K562 (cell line): Measurements from ENCODE around the gene GALNT16. TPM values are rescaled to one million over a fixed set of nuclear protein-coding genes. Genes with fewer than 3 reads are reported as not detected.

ENCODE experiments used
- ATAC-seq: fragments of 200-7000 bp; cut with Tn5 transposase; 3 replicates; pipeline ENCODE4 v1.9.1; 2020; ENCODE audit warnings: moderate library complexity
- BruUV-seq: library from RNA; stranded (reverse); fragments of 400-500 nt; replicated peaks from 2 replicates; lab custom pipeline; 2021; lab: Mats Ljungman, UMichigan
- CTCF ChIA-PET: fragments of 300-600 bp; formaldehyde crosslinking; extraction: SDS; loops from one replicate; lab custom pipeline; 2021; ENCODE audit warnings: low intra/inter-chr PET ratio; lab: Yijun Ruan, JAX
- POLR2A ChIA-PET: fragments of 300-600, 350-650 bp; sonication (Branson Sonifier 250); formaldehyde crosslinking; extraction: SDS; loops from one replicate; lab custom pipeline; 2021; ENCODE audit warnings: antibody characterized with exemption, inconsistent platforms; lab: Yijun Ruan, JAX
- DNase-seq, 4 experiments: peaks; one replicate each; pipeline versions ENCODE4 v3.0.0 to v3.0.0-alpha.2; 2011 to 2018; ENCODE audit warnings: low spot score in 3 of 4, mixed read lengths in 3 of 4; ENCODE audit errors: extremely low read depth in 1 of 4
- FAIRE-seq: peaks from 2 replicates; lab custom pipeline; 2011; peaks lifted over from hg19 to GRCh38; lab: Jason Lieb, UNC
- H2AFZ ChIP-seq: 2 replicates; pipeline ENCODE4 v1.6.0; 2011; ENCODE audit warnings: low read depth, low read length, control low read depth, inconsistent platforms
- H3K27ac ChIP-seq: fragments of 200-600 bp; 3 replicates; pipeline ENCODE4 v1.8.0; 2011; ENCODE audit warnings: low read depth, mild to moderate bottlenecking, control low read depth, inconsistent platforms, low read length, moderate library complexity, mixed read lengths; ENCODE audit errors: extremely low read depth
- H3K27me3 ChIP-seq, 2 experiments: fragments of 300-600 bp in 1 of 2; 2 replicates in 1 of 2; 3 replicates in 1 of 2; pipeline versions ENCODE4 v1.6.0 to v1.8.0; 2011; ENCODE audit warnings: inconsistent platforms in 2 of 2, low read length in 2 of 2, mild to moderate bottlenecking in 1 of 2, mixed read lengths in 1 of 2, moderate library complexity in 1 of 2; ENCODE audit not compliant: control insufficient read depth in 2 of 2, insufficient read depth in 2 of 2
- H3K36me3 ChIP-seq: fragments of 300-600 bp; 3 replicates; pipeline ENCODE4 v1.8.0; 2011; ENCODE audit warnings: mild to moderate bottlenecking, low read length, inconsistent platforms; ENCODE audit not compliant: control insufficient read depth, insufficient read depth
- H3K4me1 ChIP-seq, 2 experiments: fragments of 200-600 bp in 1 of 2; replicated peaks in 1 of 2; 2 replicates in 1 of 2; 3 replicates in 1 of 2; pipeline versions ENCODE4 v1.5.1 to v1.8.0; 2011; ENCODE audit warnings: inconsistent platforms in 2 of 2, low read length in 2 of 2, mild to moderate bottlenecking in 1 of 2, mixed read lengths in 1 of 2, moderate library complexity in 1 of 2; ENCODE audit not compliant: control insufficient read depth in 2 of 2, insufficient read depth in 2 of 2
- H3K4me2 ChIP-seq: 2 replicates; pipeline ENCODE4 v1.6.1; 2011; ENCODE audit warnings: low read length, control low read depth, inconsistent platforms, mixed read lengths; ENCODE audit not compliant: insufficient read depth
- H3K4me3 ChIP-seq: fragments of 200-600 bp; sonication (generic), shearing (Covaris generic); 2 replicates; pipeline ENCODE4 v1.5.1; 2016; ENCODE audit warnings: control low read depth, inconsistent platforms
- H3K79me2 ChIP-seq: fragments of 200-600 bp; 3 replicates; pipeline ENCODE4 v1.8.0; 2011; ENCODE audit warnings: low read length, inconsistent platforms; ENCODE audit not compliant: control insufficient read depth, insufficient read depth
- H3K9ac ChIP-seq, 2 experiments: 2 replicates each; pipeline versions ENCODE4 v1.6.0 to v1.6.1; 2011; ENCODE audit warnings: low read depth in 2 of 2, low read length in 2 of 2, control low read depth in 1 of 2, inconsistent platforms in 1 of 2, mild to moderate bottlenecking in 1 of 2, mixed read lengths in 1 of 2; ENCODE audit not compliant: insufficient read depth in 1 of 2
- H3K9me1 ChIP-seq: one replicate; pipeline ENCODE4 v1.6.0; 2011; ENCODE audit warnings: inconsistent platforms, mild to moderate bottlenecking, low read length, moderate library complexity; ENCODE audit not compliant: control insufficient read depth, insufficient read depth
- H3K9me3 ChIP-seq: replicated peaks from 2 replicates; pipeline ENCODE4 v1.5.1; 2011; ENCODE audit warnings: low read depth, low read length, inconsistent platforms; ENCODE audit not compliant: control insufficient read depth, insufficient read depth
- H4K20me1 ChIP-seq: replicated peaks from 2 replicates; pipeline ENCODE4 v1.6.1; 2011; ENCODE audit warnings: low read length, inconsistent platforms, mixed read lengths; ENCODE audit not compliant: control insufficient read depth, insufficient read depth
- FOSL1 ChIP-seq: fragments of 200-800 bp; sonication (Bioruptor generic); conservative IDR thresholded peaks from 2 replicates; pipeline ENCODE4 v1.6.1; 2016; ENCODE audit warnings: missing genetic modification characterization, missing compliant biosample characterization
- TOE1 ChIP-seq, 2 experiments: fragments of 450-650 bp in 1 of 2; sonication (generic) in 1 of 2; formaldehyde crosslinking in 1 of 2; IDR thresholded peaks; 2 replicates each; pipeline versions ENCODE4 v1.7.1 to v1.8.0; 2016 to 2022; ENCODE audit warnings: borderline replicate concordance in 2 of 2, mild to moderate bottlenecking in 2 of 2, antibody characterized with exemption in 1 of 2, inconsistent platforms in 1 of 2, low read depth in 1 of 2, missing genetic modification reagents in 1 of 2, moderate library complexity in 1 of 2
- WGBS: fragments of 100-300 bp; shearing (Covaris generic); methylation state at CpG from one replicate; pipeline ENCODE4 v1.1.6; 2016; ENCODE audit warnings: low coverage, mixed read lengths; ENCODE audit not compliant: insufficient coverage; ENCODE audit errors: missing lambda C conversion rate; 5-methylcytosine and 5-hydroxymethylcytosine counted together
- in situ Hi-C: fragments of 300-500 bp; cut with MboI; formaldehyde crosslinking; loops from 4 replicates; pipeline ENCODE4 v1.15.0; 2018; ENCODE audit warnings: inconsistent platforms, mixed read lengths
- intact Hi-C: fragments of 100-400 bp; cut with micrococcal nuclease; formaldehyde crosslinking; loops from 2 replicates; pipeline ENCODE4 v1.14.2; 2022
- polyA plus RNA-seq, 8 experiments: library from polyadenylated mRNA; depleted of rRNA in 4 of 8; stranded (reverse) in 5 of 8; unstranded in 3 of 8; fragments of >200 nt; fragmentation: Nextera tagmentation in 2 of 8; fragmentation: Illumina TruSeq in 1 of 8; extraction: Ambion mirVana in 2 of 8; extraction: Trizol in 1 of 8; gene quantifications; 2 replicates each; pipeline versions ENCODE4 v1.2.1 to v1.2.3, GENCODE V29; 2011 to 2014; ENCODE audit warnings: inconsistent platforms in 1 of 8, missing spikeins in 1 of 8
- total RNA-seq, 7 experiments: library from RNA; depleted of rRNA in 6 of 7; stranded (reverse); fragments of >200 nt in 6 of 7; fragmentation: Illumina TruSeq in 2 of 7; extraction: Trizol in 2 of 7; gene quantifications; 2 replicates each; pipeline versions ENCODE4 v1.2.1 to v1.2.3, GENCODE V29; 2011 to 2021; ENCODE audit warnings: low replicate concordance in 1 of 7
- TF ChIP-seq, protein P1 (sequence below), 2 experiments: fragments of 450-650 bp in 1 of 2; sonication (generic) in 1 of 2; formaldehyde crosslinking in 1 of 2; IDR thresholded peaks in 1 of 2; conservative IDR thresholded peaks in 1 of 2; 2 replicates each; pipeline versions ENCODE4 v1.6.1 to v1.8.1; 2016 to 2023; ENCODE audit warnings: mild to moderate bottlenecking in 2 of 2, moderate library complexity in 2 of 2, inconsistent platforms in 1 of 2, missing genetic modification reagents in 1 of 2
- TF ChIP-seq, protein P2 (sequence below): fragments of 250-450 bp; sonication (Bioruptor Pico); IDR thresholded peaks from 2 replicates; pipeline ENCODE4 v1.8.0; 2021; ENCODE audit warnings: moderate library complexity, mild to moderate bottlenecking, inconsistent platforms
- TF ChIP-seq, protein P3 (sequence below): sonication (generic); formaldehyde crosslinking; IDR thresholded peaks from 2 replicates; pipeline ENCODE4 v1.8.1; 2023; ENCODE audit warnings: mild to moderate bottlenecking, missing genetic modification reagents
- TF ChIP-seq, protein P4 (sequence below), 2 experiments: IDR thresholded peaks in 1 of 2; conservative IDR thresholded peaks in 1 of 2; 2 replicates each; pipeline ENCODE4 v1.6.1; 2016; ENCODE audit warnings: low read depth in 2 of 2, mild to moderate bottlenecking in 1 of 2, missing compliant biosample characterization in 1 of 2, missing genetic modification characterization in 1 of 2, moderate library complexity in 1 of 2
- TF ChIP-seq, protein P5 (sequence below): fragments of 450-650 bp; formaldehyde crosslinking; IDR thresholded peaks from 2 replicates; pipeline ENCODE4 v1.4.0; 2020; ENCODE audit warnings: mild to moderate bottlenecking, moderate library complexity

GALNT16 gene
- total and polyA plus RNA-seq, 9 of the 15 experiments (the other 6 are each of a cell fraction or from before 2014, with no cell fraction given): not detected

DNA sequence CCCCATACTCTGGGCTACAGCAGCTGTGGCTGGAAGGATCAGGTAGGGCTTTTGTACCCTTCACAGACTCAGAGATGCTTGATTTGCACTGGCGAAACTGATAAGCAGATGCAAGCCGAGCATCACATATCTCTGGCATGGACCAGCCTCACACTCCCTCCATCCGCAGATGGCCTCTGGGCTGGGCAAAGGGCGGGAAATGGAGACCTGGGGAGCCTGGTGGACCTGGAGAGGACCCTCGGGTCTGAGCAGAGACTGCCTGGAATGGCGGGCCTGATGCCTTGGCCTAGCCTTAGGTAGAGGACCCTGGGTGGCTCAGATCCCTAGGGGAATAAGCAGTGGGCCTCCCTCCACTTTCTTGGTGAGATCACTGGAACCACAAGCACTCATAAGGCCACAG lies 53.2 kb downstream of the GALNT16 start (continued):
- TF ChIP-seq, protein P1, sequence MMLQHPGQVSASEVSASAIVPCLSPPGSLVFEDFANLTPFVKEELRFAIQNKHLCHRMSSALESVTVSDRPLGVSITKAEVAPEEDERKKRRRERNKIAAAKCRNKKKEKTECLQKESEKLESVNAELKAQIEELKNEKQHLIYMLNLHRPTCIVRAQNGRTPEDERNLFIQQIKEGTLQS (IDR thresholded peaks at IDR 0.05): no peak
- TF ChIP-seq, protein P1 (CRISPR knock-in tag; conservative IDR thresholded peaks at IDR 0.05): no peak

DNA sequence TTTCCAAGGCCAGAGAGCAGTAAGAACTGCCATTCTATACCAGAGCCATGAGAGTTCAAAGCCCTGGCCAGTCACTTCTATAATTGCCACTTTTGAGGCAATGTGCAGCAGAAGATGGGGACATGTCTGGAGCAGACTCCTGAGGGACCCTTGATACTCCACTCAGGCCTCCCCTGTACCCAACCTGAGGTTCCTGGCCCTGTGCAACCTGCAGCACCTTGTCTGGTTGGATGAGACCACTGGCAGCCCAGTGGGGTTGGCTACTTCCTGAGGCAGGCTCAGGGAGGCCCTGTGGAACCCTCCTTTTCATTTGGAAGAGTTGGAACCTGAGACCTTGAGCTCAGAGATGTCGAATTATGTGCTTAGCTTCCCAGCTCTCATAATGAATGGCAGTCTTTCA lies 54.4 kb downstream of the GALNT16 start:
- Histone ChIP-seq H3K27ac (no peak overlapping the region), H2AFZ (no peak overlapping the region), H3K4me2 (no peak overlapping the region), H3K27me3 (peaks cover 0 to 4% of the 10 kb centered on the region in 2 experiments; a peak in 2 of 5 replicates), H3K4me1 (no peaks in the 10 kb centered on the region; a peak in 1 of 5 replicates), H3K9me1 (no peaks in the 10 kb centered on the region), H3K79me2 (no peaks in the 10 kb centered on the region), H3K9me3 (no peaks in the 10 kb centered on the region), H3K36me3 (no peaks in the 10 kb centered on the region), H3K9ac (no peak overlapping the region)
- DNase-seq: no peak
- 0% methylated on average over 1 of the region's 1 CpG for WGBS
- no peak for FAIRE-seq
- POLR2A ChIA-PET: interaction anchor here (0.7 kb wide), 1 partner anchor 29 kb away, joined by 3 read pairs; no protein-coding TSS in a partner anchor
- no peak for ATAC-seq
- BruUV-seq: no TSS peak
- intact Hi-C loops: no loop called here
- TF ChIP-seq, protein P2, sequence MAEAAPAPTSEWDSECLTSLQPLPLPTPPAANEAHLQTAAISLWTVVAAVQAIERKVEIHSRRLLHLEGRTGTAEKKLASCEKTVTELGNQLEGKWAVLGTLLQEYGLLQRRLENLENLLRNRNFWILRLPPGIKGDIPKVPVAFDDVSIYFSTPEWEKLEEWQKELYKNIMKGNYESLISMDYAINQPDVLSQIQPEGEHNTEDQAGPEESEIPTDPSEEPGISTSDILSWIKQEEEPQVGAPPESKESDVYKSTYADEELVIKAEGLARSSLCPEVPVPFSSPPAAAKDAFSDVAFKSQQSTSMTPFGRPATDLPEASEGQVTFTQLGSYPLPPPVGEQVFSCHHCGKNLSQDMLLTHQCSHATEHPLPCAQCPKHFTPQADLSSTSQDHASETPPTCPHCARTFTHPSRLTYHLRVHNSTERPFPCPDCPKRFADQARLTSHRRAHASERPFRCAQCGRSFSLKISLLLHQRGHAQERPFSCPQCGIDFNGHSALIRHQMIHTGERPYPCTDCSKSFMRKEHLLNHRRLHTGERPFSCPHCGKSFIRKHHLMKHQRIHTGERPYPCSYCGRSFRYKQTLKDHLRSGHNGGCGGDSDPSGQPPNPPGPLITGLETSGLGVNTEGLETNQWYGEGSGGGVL (CRISPR knock-in tag): no peak
- TF ChIP-seq, protein P3, sequence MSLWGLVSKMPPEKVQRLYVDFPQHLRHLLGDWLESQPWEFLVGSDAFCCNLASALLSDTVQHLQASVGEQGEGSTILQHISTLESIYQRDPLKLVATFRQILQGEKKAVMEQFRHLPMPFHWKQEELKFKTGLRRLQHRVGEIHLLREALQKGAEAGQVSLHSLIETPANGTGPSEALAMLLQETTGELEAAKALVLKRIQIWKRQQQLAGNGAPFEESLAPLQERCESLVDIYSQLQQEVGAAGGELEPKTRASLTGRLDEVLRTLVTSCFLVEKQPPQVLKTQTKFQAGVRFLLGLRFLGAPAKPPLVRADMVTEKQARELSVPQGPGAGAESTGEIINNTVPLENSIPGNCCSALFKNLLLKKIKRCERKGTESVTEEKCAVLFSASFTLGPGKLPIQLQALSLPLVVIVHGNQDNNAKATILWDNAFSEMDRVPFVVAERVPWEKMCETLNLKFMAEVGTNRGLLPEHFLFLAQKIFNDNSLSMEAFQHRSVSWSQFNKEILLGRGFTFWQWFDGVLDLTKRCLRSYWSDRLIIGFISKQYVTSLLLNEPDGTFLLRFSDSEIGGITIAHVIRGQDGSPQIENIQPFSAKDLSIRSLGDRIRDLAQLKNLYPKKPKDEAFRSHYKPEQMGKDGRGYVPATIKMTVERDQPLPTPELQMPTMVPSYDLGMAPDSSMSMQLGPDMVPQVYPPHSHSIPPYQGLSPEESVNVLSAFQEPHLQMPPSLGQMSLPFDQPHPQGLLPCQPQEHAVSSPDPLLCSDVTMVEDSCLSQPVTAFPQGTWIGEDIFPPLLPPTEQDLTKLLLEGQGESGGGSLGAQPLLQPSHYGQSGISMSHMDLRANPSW (CRISPR knock-in tag): no peak
- TF ChIP-seq, protein P4, sequence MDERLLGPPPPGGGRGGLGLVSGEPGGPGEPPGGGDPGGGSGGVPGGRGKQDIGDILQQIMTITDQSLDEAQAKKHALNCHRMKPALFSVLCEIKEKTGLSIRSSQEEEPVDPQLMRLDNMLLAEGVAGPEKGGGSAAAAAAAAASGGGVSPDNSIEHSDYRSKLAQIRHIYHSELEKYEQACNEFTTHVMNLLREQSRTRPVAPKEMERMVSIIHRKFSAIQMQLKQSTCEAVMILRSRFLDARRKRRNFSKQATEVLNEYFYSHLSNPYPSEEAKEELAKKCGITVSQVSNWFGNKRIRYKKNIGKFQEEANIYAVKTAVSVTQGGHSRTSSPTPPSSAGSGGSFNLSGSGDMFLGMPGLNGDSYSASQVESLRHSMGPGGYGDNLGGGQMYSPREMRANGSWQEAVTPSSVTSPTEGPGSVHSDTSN (CRISPR knock-in tag; IDR thresholded peaks at IDR 0.05; ENCODE audit: low read depth): no peak
- TF ChIP-seq, protein P4 (tag; conservative IDR thresholded peaks at IDR 0.05; ENCODE audit: low read depth): no peak
- TF ChIP-seq TOE1 (IDR thresholded peaks at IDR 0.05; ENCODE audit: borderline replicate concordance): no peak
- no peak for TF ChIP-seq TOE1 (CRISPR knock-in tag; IDR thresholded peaks at IDR 0.05; ENCODE audit: borderline replicate concordance, low read depth)
- TF ChIP-seq FOSL1 (tag): no peak
- TF ChIP-seq, protein P5, sequence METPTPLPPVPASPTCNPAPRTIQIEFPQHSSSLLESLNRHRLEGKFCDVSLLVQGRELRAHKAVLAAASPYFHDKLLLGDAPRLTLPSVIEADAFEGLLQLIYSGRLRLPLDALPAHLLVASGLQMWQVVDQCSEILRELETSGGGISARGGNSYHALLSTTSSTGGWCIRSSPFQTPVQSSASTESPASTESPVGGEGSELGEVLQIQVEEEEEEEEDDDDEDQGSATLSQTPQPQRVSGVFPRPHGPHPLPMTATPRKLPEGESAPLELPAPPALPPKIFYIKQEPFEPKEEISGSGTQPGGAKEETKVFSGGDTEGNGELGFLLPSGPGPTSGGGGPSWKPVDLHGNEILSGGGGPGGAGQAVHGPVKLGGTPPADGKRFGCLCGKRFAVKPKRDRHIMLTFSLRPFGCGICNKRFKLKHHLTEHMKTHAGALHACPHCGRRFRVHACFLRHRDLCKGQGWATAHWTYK (CRISPR knock-in tag): no peak
- TF ChIP-seq, all 486 proteins: peak for 0
- in situ Hi-C loops: no loop called here
- Histone ChIP-seq H3K4me3 (no peak overlapping the region), H4K20me1 (no peaks in the 10 kb centered on the region)
- CTCF ChIA-PET: no interaction called here
